ENCODE measurements around the gene EPHA6.

Gene EPHA6

GRCh38 chr3:96813820-96814650 is at the start of gene EPHA6:
Gene EPHA6, plus strand, starts transcription at chr3:96814594.
- peak; percentile 27 for TF ChIP-seq CTCF (IDR thresholded peaks at IDR 0.05; ENCODE audit: low read depth, low read length)
- DNase-seq (ENCODE audit: extremely low read depth, low read depth): peak; percentile 2

DNA sequence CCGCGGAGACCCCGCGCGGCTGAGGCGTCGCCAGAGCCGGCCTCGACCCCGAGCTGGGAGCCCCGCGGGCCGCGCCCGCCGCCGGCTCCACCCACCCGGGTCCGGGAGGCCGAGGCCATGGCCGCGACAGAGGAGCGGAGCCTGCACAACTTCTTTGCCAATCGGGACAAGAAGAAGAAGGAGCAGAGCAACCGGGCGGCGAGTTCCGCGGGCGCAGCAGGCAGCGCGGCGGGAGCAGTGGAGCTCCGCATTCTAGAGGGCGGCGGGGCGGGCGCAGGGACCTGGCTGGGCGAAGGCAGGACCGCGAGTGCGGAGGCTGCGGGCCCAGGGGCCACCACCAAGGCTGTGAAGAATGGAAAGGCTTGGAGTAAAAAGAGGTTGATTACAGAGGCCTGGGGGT is 37.6 kb upstream of the EPHA6 start:
- no peak for DNase-seq (ENCODE audit: extremely low read depth, low read depth)
- TF ChIP-seq CTCF (IDR thresholded peaks at IDR 0.05; ENCODE audit: low read depth, low read length): no peak

GRCh38 chr3:96779810-96780209 is 34.6 kb upstream of the EPHA6 start:
- TF ChIP-seq CTCF (IDR thresholded peaks at IDR 0.05; ENCODE audit: low read depth, low read length): no peak
- no peak for DNase-seq (ENCODE audit: extremely low read depth, low read depth)

DNA sequence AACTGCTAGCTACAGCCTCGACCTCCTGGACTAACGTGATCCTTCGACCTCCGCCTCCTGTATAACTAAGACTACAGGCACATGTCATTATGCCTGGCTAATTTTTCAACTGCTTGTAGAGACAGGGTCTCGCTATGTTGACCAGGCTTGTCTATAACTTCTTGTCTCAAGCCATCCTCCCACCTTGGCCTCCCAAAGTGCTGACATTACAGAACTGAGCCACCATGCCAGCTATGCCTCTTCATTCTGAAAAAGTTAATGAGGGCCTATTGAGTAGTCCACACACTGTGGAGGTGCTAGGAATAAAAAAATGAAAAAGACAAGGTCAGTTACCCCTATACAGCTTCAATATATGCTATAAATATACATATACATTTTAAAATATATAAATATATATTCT is 18.3 kb upstream of the EPHA6 start:
- DNase-seq (ENCODE audit: extremely low read depth, low read depth): no peak
- no peak for TF ChIP-seq CTCF (IDR thresholded peaks at IDR 0.05; ENCODE audit: low read depth, low read length)

DNA sequence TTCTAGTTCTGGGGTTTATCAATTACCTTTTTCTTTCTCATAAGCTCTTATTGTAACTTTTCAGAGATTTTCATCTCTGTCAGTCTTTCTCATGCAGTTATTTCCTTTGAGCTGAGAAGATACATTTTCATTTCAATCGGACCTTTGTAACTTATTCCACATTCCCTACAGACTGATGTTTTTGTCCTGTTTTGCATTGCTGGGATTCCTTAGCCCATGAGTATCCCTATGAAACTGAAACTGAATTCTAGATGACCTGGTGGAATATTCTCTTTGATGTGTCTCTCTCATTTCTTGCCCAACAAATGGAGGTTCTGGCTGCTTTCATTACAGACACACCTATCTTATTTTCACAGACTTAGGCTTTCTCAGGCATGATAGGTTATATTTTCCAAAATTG is 10.5 kb upstream of the EPHA6 start:
- DNase-seq (ENCODE audit: extremely low read depth, low read depth): no peak
- TF ChIP-seq CTCF (IDR thresholded peaks at IDR 0.05; ENCODE audit: low read depth, low read length): no peak

GRCh38 chr3:96806341-96806740 is 8.1 kb upstream of the EPHA6 start:
- TF ChIP-seq CTCF (IDR thresholded peaks at IDR 0.05; ENCODE audit: low read depth, low read length): no peak
- DNase-seq (ENCODE audit: extremely low read depth, low read depth): no peak

DNA sequence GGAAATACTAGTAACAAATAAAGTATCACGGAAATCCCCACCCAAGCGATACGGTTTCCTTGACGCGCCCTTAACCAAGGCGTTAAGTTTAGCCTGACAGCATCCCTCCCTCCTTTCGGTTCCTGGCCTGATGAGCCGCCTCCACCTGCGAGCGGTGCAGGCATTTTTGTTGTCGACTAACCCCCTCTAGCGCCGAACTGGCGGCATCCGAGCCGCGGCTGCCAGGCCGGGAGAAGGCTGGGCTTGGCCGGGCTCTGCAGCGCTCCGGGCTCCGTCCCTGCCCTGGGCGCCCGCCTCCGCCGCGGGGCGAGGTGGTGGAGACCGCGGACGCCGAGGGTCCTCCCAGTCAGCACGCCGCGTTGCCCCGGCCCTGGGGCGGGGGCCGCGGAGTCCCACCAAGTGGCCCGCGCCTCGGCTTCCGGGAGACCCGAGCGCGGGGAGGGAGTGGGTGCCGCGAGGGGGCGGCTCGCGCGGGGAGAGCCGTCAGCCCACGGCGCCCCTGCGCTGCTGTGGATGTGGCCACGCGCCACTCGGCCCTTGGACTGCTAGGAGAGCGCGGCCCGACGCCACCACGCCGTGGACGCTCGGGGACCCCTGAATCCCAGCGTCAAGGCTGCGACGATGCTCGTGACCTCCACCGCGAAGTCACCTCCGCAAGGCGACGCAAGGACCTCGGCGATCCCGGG is 1.1 kb upstream of the EPHA6 start:
- peak; percentile 8 for DNase-seq (ENCODE audit: extremely low read depth, low read depth)
- peak; percentile 57 for TF ChIP-seq CTCF (IDR thresholded peaks at IDR 0.05; ENCODE audit: low read depth, low read length)
